HG02840 (cell line): ENCODE data around the gene COL20A1.
"Not testable (repeated sequence)": the region's sequence is repeated elsewhere in the genome, so short reads cannot be mapped to it uniquely, and the experiment has no call there.

Experiments
- ATAC-seq: cut with Tn5 transposase; IDR thresholded peaks from one replicate; pipeline ENCODE4 v1.9.1; 2021; ENCODE audit warnings: mild to moderate bottlenecking, moderate library complexity, moderate number of reproducible peaks; ENCODE audit not compliant: unreplicated experiment, low FRiP score

Gene COL20A1

DNA sequence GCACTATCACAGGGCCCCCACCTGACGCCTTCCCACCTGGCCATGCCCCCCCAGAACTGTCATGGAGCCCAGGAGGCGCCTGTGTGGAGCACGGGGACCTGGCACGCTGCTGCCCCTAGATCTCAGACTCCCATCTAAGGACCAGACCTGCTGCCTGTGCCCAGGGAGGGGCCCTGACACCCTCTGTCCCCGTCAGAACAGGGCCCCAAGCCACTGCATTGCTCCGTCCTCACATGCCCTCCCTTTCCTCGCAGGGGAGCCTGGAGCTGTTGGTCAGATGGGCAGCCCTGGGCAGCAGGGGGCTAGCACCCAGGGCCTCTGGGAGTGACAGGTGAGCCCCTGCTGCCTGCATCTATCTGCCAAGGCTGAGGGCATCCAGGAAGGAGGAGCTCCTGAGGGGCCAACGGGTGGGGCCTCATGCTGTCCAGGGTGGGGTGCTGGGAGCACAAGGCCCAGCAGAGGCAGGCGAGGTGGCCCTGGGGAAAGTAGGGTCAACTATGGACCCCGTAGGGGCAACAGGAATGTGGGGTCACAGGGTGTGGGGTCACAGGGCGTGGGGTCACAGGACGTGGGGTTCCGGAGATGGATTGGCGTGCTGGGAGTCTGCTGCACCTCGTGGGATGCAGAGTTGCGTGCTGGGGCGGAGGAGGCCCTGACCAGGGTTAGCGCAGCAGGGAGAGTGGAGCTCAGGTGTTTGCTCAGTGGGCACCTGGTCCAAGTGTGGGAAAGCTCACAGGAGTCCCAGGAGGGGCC lies 36.5 kb downstream of the COL20A1 start:
- no peak for ATAC-seq

DNA sequence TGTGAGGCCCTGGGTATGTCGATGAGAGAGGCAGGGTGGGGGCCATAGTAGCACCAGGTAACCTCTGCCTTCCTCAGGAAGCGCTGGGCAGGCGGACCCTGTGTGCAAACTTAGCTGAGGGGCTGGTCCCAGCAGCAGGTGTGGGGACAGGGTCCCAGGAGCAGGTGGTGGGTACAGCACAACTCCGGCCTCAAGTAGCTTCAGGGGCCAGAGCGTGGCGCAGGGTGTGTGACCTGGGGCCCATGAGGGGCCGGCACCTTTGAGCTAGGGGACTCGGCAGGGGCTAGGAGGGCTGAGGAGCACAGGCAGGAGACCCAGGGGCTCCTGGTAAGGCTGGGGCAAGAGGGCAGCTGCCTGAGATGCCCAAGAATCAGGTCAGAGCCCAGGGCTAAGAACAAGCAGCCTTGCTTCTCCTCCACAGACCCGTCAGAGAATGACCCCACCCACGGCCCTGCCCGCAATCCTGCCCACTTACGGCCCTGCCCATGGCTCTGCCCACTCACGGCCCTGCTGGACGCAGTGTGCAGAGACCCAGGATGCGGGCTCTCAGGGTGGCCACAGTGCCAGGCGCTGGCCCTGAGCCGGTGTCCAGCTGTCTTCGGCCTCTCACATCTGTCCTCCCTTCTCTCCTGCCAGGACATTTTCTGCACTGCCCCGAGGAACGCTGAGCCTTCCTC lies 37.2 kb downstream of the COL20A1 start:
- ATAC-seq = no peak

DNA sequence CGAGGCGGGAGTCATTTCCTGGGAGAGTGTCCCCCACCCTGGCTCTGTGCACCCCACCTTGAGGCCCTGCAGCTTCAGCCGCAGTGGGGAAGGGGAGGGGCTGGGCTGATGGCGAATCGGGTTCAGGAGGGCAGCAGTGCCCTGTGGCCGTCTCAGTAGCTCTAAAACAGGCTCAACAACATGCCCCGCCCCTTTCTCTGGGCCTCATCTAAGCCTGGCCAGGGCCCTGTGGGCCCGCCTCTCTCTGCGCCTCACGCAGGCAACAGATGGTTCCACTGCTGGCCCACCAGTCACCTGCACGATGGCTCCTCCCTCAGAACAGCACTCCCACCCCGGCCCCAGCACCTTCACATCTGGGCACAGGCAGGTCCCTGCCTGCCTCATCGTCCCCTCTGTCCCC lies 38.0 kb downstream of the COL20A1 start:
- ATAC-seq = no peak

DNA sequence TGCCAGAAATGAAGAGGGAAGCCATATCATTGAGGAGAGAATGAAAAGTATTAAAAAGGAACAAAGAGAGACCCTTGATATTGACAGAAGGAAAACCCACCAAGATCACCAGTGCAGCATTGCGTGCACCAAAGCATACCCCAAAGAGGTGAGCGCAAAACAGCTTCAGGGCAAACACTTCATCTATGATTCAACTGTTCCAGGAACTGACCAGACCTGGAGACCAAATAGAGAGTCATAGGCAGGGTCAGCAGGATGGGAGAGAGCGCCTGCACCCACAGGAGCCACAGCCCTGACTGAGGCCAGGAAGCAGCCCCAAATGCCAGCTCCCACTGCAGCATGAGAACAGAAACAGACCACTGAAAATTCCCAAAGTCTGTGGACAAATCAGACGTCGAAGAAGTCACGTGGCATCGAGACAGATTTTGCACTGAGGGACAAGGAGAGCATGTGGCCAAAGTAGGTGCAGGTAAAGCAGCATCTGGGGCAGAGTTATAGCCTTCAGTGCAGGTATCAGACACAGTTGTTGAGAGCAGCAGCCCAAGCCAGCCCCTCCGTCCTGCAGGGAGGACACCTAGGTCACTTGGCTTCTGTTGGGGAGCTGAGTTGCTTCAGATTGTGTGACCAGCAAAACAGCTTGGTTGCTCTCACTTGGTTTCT lies 38.9 kb downstream of the COL20A1 start:
- no peak for ATAC-seq

DNA sequence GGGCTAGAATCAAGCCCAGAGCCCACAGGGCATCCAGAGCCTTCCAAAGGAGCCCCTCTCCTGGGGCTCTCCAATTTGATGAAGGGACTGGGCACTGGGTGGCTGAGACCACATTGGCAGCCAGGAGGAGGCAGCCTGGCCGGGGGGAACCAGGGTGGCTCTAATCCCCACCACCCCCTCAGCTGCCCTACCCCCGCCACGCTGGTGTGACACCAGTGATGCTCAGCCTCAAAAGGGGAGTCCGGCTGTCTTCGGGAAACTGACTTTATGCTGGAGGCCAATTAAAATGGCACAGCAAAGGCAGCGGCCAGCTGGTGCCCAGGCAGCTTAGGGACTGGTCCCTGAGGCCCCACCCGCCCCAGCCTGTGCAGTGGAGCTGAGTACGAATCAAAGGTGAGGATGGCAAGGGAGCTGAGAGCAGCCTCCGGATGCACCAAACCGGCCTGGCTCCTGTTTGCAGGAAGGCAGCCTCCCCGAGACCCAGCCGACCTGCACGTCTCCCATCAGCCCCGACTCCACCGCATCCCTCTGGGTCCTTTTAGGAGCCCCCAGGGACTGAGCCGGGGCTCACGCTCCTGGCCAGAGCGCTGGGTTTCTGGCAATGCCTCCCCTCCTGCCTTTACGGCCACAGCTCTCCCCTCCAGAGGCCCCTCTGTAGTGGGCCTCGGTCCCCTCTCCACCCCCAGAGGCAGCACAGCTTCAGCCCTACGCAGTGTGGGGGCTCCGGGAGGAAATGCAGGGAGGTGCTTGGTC lies 39.7 kb downstream of the COL20A1 start:
- ATAC-seq = no peak

DNA sequence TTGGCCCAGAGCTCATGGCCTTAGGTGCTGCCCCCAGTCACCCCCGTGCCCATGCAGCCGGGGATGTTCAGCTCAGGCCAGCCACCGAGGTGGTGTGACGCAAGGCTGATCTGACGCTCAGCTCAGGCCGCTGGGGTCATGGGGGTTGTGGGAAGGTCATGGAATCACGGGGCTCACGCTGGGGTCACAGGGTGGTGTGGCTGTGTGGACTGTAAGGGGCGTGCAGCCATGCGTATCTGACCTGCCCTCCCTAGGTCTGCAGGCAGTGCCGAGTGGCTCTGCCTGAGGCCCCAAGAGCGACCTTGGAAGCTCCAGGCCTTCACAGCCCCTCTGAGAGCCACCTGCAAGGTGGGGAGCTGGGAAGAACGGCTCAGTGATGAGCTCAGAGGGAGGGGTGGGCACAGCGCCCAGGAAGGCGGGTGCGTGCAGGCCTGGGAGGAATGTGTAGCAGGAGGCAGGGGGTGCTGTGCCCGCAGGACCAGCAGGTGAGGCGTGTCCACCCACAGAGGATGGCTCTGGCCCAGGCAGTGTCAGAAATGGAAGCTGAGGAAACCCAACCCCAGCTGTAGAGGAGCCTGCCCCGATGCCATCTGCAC lies 40.4 kb downstream of the COL20A1 start:
- no peak for ATAC-seq

DNA sequence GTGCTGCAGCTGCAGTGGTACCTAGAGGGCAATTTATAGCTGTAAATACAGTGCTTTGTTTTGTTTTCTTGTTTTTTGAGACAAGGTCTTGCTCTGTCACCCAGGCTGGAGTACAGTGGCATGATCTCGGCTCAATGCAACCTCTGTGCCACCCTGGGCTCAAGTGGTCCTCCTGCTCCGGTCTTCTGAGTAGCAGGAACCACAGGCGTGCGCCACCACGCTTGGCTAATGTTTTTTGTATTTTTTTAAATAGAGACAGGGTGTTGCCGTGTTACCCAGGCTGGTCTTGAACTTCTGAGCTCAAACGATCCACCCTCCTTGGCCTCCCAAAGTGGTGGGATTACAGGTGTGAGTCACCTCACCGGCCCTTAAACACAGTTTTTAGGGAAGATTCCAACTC lies 41.4 kb downstream of the COL20A1 start:
- ATAC-seq = no peak

DNA sequence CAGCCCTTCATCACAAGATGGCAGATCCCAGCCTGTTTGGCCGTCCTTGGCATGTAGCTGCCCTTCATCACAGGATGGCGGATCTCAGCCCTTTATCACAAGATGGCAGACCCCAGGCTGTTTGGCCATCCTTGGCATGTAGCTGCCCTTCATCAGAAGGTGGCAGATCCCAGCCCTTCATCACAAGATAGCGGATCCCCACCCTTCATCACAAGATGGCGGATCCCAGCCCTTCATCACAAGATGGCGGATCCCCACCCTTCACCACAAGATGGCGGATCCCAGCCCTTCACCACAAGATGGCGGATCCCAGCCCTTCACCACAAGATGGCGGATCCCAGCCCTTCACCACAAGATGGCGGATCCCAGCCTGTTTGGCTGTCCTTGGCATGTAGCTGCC lies 42.1 kb downstream of the COL20A1 start:
- ATAC-seq = not testable (repeated sequence)

DNA sequence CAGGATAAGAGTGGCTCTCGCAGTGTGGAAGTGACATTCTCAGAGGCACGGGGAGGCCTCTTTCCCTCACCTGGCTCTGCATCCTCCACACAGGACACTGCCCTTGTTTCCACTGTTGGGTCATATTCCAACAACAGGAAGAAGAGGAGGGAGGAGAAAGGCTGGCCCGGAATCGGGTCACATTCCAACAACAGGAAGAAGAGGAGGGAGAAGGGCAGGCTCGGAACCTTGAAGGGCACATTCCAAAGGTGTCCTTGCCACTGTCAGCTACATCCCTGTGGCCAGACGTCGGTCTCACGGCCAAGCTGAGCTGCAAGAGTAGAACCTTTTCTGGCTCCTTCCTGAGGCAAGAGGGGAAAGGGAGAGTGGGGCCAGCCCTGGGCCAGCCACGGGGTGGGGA lies 42.7 kb downstream of the COL20A1 start:
- no peak for ATAC-seq

DNA sequence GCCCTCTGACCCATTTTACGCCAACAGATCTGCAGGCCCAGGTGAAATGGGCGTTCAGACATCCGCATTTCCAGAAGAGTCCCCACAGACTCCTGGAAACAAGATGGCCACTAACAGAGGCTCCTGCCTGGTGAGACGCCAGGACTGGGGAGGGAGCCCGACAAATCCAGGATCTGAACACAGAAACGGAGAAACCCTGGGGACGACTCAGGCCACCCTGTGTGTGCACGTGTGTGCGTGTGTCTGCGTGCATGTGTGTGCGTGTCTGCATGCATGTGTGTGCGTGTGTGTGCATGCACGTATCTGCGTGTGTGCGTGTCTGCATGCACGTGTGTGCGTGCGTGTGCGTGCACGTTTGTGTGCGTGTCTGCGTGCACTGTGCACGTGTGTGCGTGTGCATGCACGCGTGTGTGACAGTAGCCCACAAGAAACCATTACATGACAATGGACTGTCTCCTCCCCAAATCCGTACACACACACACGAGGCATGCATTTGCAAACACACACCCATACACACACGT lies 43.3 kb downstream of the COL20A1 start:
- no peak for ATAC-seq

DNA sequence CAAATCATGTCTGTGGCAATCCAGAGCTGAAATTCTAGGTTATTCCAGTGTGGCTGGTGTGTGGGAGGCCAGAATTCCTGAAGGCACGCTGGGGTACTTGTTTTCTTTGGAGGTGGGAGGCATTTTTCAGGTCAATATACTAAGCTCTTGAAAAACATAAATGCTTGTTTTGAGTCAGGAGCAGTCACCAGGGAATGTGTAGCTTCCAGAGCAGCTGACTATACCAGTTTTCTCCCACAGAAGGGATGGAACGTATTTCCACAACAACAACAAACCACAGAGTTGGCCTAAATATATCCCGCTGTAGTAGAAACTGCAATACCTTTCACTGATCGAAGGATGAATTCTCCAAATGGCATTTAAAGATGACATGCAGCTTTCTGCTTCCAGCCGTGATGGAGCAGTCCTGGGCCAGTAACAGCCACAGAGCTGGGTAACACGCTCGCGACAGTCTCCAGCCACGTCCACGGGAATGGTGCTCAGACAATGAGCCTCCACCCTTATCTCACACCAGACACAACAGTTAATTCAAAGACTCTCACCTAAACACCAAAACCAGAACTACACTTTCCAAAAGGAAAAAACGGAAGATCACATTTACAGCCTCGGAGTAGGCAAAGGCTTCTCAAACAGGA lies 44.9 kb downstream of the COL20A1 start:
- no peak for ATAC-seq

DNA sequence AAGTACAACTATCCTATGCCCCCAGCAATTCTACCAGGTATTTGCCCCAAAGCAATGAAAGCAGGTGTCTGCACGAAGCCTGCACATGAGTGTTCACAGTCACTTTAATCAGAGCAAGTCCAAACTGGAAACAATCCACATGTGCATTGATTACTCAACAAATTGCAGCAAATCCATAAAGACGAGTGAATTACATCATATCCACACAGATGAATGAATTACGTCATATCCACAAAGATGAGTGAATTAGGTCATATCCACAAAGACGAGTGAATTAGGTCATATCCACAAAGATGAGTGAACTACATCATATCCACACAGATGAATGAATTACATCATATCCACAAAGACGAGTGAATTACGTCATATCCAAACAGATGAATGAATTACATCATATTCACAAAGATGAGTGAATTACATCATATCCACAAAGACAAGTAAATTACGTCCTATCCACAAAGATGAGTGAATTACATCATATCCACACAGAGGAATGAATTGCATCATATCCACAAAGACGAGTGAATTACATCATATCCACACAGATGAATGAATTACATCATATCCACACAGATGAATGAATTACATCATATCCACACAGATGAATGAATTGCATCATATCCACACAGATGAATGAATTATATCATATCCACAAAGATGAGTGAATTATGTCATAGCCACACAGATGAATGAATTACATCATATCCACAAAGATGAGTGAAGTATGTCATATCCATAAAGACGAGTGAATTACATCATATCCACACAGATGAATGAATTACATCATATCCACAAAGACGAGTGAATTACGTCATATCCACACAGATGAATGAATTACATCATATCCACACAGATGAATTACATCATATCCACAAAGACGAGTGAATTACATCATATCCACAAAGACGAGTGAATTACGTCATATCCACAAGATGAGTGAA lies 46.4 kb downstream of the COL20A1 start:
- not testable (repeated sequence) for ATAC-seq

DNA sequence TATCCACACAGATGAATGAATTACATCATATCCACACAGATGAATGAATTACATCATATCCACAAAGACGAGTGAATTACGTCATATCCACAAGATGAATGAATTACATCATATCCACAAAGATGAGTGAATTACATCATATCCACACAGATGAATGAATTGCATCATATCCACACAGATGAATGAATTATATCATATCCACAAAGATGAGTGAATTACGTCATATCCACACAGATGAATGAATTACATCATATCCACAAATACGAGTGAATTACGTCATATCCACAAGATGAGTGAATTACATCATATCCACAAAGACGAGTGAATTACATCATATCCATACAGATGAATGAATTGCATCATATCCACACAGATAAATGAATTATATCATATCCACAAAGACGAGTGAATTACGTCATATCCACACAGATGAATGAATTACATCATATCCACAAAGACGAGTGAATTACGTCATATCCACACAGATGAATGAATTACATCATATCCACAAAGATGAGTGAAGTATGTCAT lies 47.2 kb downstream of the COL20A1 start:
- ATAC-seq = not testable (repeated sequence)

DNA sequence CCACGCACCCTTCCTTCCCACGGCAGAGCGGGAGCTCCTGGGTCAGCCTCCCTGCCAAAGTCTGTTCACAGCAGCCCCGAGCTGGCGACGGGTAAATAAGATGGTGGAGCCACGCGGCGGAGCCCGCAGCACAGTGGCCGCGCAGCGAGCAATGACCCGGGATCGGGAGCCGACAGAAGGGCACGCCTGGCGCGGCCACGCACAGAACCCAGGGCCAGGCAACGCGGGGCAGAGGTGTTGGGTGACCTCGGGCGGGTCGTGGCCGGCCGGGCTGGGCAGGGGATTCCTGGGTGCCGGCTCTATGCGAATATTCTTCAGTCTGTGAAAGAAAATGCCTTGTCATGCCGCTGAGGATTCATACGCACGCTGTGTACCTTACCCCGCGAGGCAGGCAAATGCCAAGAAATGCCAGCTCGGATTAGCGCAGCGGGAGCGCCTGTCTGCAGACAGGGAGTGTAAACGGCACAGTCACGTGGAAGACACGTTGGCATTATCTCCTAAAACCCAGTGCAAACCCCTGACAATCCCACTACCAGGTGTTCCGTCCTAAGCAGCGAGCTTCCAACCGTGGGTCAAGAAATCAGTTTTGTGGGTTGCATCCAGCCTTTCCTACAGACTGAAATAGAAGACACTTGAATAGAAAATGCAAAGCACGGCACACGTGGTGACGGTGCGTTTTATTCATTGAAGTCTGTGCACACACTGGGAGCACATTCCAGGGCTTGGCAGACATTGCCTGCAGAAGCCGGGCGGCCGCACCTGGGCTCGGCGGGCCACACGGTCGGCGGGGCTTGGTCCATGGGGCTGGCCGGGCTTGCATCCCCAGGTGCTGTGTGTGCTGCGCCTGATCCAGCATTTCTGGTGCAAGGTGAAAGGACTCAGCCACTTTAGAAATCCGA lies 49.8 kb downstream of the COL20A1 start:
- no peak for ATAC-seq

DNA sequence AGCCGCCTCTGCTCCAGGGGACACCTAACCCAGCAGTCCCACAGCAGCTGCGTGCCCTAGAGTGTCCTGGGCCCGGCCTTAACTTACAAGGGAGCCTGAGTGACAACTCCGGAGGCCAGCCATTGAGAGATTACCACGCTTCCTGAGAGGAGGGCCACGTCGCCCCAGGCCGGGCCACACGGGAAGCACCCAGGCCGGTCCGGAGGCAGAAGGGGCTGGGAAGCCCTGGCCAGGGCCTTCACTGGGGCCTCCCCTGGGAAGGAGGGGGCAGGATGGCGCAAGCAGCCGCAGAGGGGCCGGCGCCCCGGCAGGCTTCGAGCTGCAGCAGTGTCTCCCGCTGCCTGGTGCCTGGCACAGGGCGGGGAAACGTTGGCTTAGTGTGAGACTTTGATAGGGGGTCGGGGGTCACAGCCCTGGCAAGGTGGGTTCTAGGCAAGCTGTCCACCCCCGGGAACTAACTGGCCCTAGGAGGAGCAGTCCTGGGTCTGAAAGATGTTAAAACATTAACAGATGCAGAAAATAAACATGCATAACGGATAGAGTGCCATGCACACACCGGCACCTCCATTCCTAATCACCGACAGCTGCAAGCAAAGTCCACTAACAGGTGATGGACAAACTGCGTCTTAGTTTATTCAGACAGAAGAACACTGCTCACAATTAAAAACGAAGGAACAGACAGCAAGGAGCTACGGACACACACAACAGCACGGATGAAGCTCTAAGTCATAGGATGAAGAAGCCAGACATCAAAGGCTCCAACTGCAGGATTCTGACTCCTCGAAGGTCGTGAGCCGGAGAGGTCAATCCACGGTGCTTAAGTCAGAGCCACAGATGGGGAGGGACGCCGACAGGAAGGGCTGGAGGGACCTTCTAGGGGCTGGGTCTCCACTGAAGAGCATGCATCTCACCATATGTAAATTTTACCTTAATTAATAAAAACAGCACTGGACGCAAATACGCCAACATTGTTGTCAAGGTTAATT lies 50.8 kb downstream of the COL20A1 start:
- ATAC-seq = no peak

DNA sequence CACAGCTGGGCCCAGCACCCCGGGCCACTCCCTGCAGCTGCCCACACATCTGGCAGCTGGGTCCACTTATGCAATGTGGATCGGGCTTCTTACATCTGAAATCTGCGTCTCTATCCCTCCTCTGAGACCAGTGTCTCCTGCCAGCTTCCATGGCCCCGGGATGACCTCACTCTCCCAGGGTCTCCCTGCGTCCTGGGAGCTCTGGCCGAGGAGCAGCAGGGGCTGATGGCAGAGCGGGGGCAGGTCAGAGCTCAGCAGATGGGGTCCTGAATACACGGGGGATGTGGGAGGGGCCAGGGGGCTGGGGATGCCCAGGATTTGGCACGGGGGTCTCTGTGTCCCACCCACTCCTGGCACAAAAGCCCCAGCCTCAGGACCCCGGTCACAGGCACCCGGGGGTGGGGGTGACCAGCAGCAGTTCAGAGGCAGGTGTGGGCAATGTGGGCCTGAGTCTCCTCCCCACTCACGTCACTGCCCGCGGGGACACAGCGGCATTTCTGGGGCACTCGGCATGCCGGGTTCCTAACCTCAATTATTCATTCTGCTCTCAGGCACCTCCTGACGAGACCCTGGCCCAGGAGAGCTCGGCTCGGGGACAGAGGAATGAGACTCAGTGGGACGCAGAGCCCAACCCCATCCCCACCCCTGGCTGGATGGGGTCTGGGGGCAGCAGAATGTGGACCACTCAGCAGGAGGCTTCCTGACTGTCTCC lies 51.8 kb downstream of the COL20A1 start:
- no peak for ATAC-seq
